A549 (cell line): Measurements from ENCODE around the gene SAPCD1. TPM values are rescaled to one million over a fixed set of nuclear protein-coding genes. Genes with fewer than 3 reads are reported as not detected.

Source experiments
- ATAC-seq, 2 experiments: fragments of 200-7000 bp in 1 of 2; fragments of >200 bp in 1 of 2; cut with Nextera tagmentation in 1 of 2; cut with Tn5 transposase in 1 of 2; 3 replicates each; pipeline versions ENCODE4 v1.8.0 to v1.9.1; 2018 to 2020; ENCODE audit warnings: mild to moderate bottlenecking in 1 of 2, moderate library complexity in 1 of 2
- CTCF ChIA-PET: fragments of 300-600 bp; sonication (Branson Sonifier 250); formaldehyde crosslinking; extraction: SDS; loops from one replicate; lab custom pipeline; 2021; ENCODE audit warnings: antibody characterized with exemption, inconsistent platforms; lab: Yijun Ruan, JAX
- POLR2A ChIA-PET: fragments of 350-600 bp; formaldehyde crosslinking; extraction: SDS; loops from one replicate; lab custom pipeline; 2021; ENCODE audit warnings: antibody characterized with exemption, inconsistent platforms; lab: Yijun Ruan, JAX
- DNase-seq, 2 experiments: peaks; one replicate each; pipeline versions ENCODE4 v3.0.0 to v3.0.0-alpha.2; 2011 to 2016; ENCODE audit warnings: low read depth in 1 of 2, low spot score in 1 of 2
- FAIRE-seq: peaks from 2 replicates; lab custom pipeline; 2011; peaks lifted over from hg19 to GRCh38; lab: Jason Lieb, UNC
- H3K27ac ChIP-seq, 2 experiments: fragments of >200 bp; sonication (Bioruptor Twin); formaldehyde crosslinking; 3 replicates each; pipeline ENCODE4 v1.5.1; 2016 to 2017
- H3K4me1 ChIP-seq: fragments of >200 bp; sonication (Bioruptor Twin); formaldehyde crosslinking; 3 replicates; pipeline ENCODE4 v1.6.1; 2016
- H3K4me2 ChIP-seq: fragments of >200 bp; sonication (Bioruptor Twin); formaldehyde crosslinking; 3 replicates; pipeline ENCODE4 v1.6.1; 2016
- H3K4me3 ChIP-seq: fragments of >200 bp; sonication (Bioruptor Twin); formaldehyde crosslinking; 3 replicates; pipeline ENCODE4 v1.5.1; 2016
- H3K9me3 ChIP-seq: fragments of >200 bp; sonication (Bioruptor Twin); formaldehyde crosslinking; 3 replicates; pipeline ENCODE4 v1.6.1; 2016
- ATOH8 ChIP-seq: fragments of 250-450 bp; sonication (Bioruptor Pico); IDR thresholded peaks from 2 replicates; pipeline ENCODE4 v1.5.0; 2020; ENCODE audit warnings: low read depth, mild to moderate bottlenecking, moderate library complexity
- CBX2 ChIP-seq: fragments of 200-600 bp; sonication (generic); IDR thresholded peaks from 2 replicates; pipeline ENCODE4 v1.6.1; 2016; ENCODE audit warnings: low read depth, mild to moderate bottlenecking, borderline replicate concordance
- CBX8 ChIP-seq: fragments of 200-600 bp; sonication (generic); IDR thresholded peaks from 2 replicates; pipeline ENCODE4 v1.6.1; 2016
- E2F6 ChIP-seq: IDR thresholded peaks from 2 replicates; pipeline ENCODE4 v1.6.1; 2012; ENCODE audit warnings: low read depth, borderline replicate concordance
- FOXS1 ChIP-seq: fragments of 250-450 bp; sonication (Bioruptor Pico); IDR thresholded peaks from 2 replicates; pipeline ENCODE4 v1.5.0; 2020; ENCODE audit warnings: mild to moderate bottlenecking, moderate library complexity
- HOXB13 ChIP-seq: fragments of 250-450 bp; sonication (Bioruptor Pico); IDR thresholded peaks from 2 replicates; pipeline ENCODE4 v1.5.0; 2020; ENCODE audit warnings: low read depth, mild to moderate bottlenecking, moderate library complexity
- KDM1A ChIP-seq: fragments of 200-600 bp; sonication (generic); IDR thresholded peaks from 2 replicates; pipeline ENCODE4 v1.6.1; 2016; ENCODE audit warnings: low read depth, mild to moderate bottlenecking
- MAX ChIP-seq: IDR thresholded peaks from 2 replicates; pipeline ENCODE4 v1.6.1; 2012
- NR3C1 ChIP-seq: fragments of >200 bp; sonication (Bioruptor Twin); formaldehyde crosslinking; IDR thresholded peaks from 3 replicates; pipeline ENCODE4 v1.6.1; 2017
- PHF8 ChIP-seq: fragments of 200-600 bp; sonication (generic); IDR thresholded peaks from 2 replicates; pipeline ENCODE4 v1.6.1; 2016; ENCODE audit warnings: low read depth, mild to moderate bottlenecking, antibody characterized with exemption, moderate library complexity, borderline replicate concordance
- RAD21 ChIP-seq, 2 experiments: fragments of >200 bp in 1 of 2; sonication (Bioruptor Twin) in 1 of 2; formaldehyde crosslinking in 1 of 2; IDR thresholded peaks in 1 of 2; conservative IDR thresholded peaks in 1 of 2; 2 replicates in 1 of 2; 3 replicates in 1 of 2; pipeline ENCODE4 v1.6.1; 2012 to 2018; ENCODE audit warnings: inconsistent platforms in 1 of 2
- RNF2 ChIP-seq: fragments of 200-600 bp; sonication (generic); IDR thresholded peaks from 2 replicates; pipeline ENCODE4 v1.6.1; 2016; ENCODE audit warnings: low read depth, mild to moderate bottlenecking, antibody characterized with exemption, moderate library complexity, borderline replicate concordance
- SMC3 ChIP-seq: fragments of >200 bp; sonication (Bioruptor Twin); formaldehyde crosslinking; IDR thresholded peaks from 3 replicates; pipeline ENCODE4 v1.6.1; 2018; ENCODE audit warnings: inconsistent platforms
- ZSCAN20 ChIP-seq: fragments of 250-450 bp; sonication (Bioruptor Pico); IDR thresholded peaks from 2 replicates; pipeline ENCODE4 v1.8.0; 2022; ENCODE audit warnings: mild to moderate bottlenecking, moderate library complexity
- WGBS: methylation state at CpG from one replicate; pipeline ENCODE4 v1.1.6; 2017; ENCODE audit errors: missing lambda C conversion rate; 5-methylcytosine and 5-hydroxymethylcytosine counted together
- polyA plus RNA-seq, 4 experiments: library from polyadenylated mRNA; depleted of rRNA in 3 of 4; stranded (reverse); fragments of >200 nt; fragmentation: RNase III in 1 of 4; extraction: RNeasy Plus Mini Kit Qiagen cat#74134 plus additional on column Dnase treatment in 1 of 4; gene quantifications; 2 replicates in 3 of 4; 3 replicates in 1 of 4; pipeline ENCODE4 v1.2.3, GENCODE V29; 2011 to 2017
- TF ChIP-seq, protein P1 (sequence below): fragments of >200 bp; sonication (Bioruptor Twin); formaldehyde crosslinking; IDR thresholded peaks from 3 replicates; pipeline ENCODE4 v1.5.1; 2016

SAPCD1 gene
- polyA plus RNA-seq, 2 of the 4 experiments (the other 2 are of a cell fraction): 5.8 to 6.9 TPM

GRCh38 chr6:31770860-31771259 lies 8.4 kb downstream of the SAPCD1 start:
- CTCF ChIA-PET: interaction anchor here (1.0 to 5.5 kb wide), 11 partner anchors 10 to 91 kb away, joined by 3 to 36 read pairs (median 6); partner anchors contain the start of genes DDAH2, HSPA1B and MSH5

GRCh38 chr6:31771992-31772358 lies 9.5 kb downstream of the SAPCD1 start:
- TF ChIP-seq SMC3 (no peak), HOXB13 (CRISPR knock-in tag) (no peak)
- FAIRE-seq: no peak
- whole genome bisulfite sequencing: 79% methylated on average over 4 of the region's 4 CpGs
- Histone ChIP-seq H3K4me3 (no peak overlapping the region), H3K4me1 (peaks cover 22% of the 10 kb centered on the region), H3K9me3 (no peaks in the 10 kb centered on the region), H3K4me2 (no peak overlapping the region), H3K27ac (no peak overlapping the region)
- ChIA-PET CTCF (interaction anchor here (0.8 to 5.5 kb wide), 7 partner anchors 9 to 150 kb away, joined by 3 to 36 read pairs (median 5); no protein-coding TSS in a partner anchor), POLR2A (no interaction called here)
- ATAC-seq: no peak
- no peak for DNase-seq

More at GRCh38 chr6:31770860-31771259, 8.4 kb downstream of the SAPCD1 start:
- H3K4me2 ChIP-seq: no peak overlapping the region
- no peak for FAIRE-seq
- WGBS: 62% methylated on average over 2 of the region's 2 CpGs
- peaks cover 11% of the 10 kb centered on the region for H3K4me1 ChIP-seq
- TF ChIP-seq KDM1A: no peak
- no peak for TF ChIP-seq PHF8
- TF ChIP-seq, all 56 proteins: peak for 0
- no peak overlapping the region for H3K27ac ChIP-seq
- H3K9me3 ChIP-seq: no peaks in the 10 kb centered on the region
- ATAC-seq (no peak), DNase-seq (no peak)
- POLR2A ChIA-PET: no interaction called here
- no peak overlapping the region for H3K4me3 ChIP-seq

DNA sequence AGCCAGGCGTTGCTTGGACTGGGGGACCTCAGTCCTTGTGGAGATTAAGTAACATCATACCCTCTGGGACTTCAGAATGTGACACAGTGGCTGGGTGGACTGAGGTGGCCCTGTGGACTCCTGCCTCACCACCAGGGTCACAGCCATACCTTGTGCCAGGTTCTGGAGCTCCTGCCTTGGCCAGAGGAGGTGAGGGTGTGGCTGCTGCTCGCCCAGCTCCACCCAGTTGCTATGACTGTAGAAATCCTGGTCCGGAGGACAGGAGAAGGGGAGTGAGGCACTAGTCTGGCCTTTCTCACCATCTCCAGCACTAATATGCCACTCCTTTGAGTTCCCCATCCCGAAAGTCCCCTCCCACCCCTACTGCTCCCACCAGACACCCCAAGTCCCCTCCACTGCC lies 12.7 kb downstream of the SAPCD1 start:
- H3K4me1 ChIP-seq: peaks cover 32% of the 10 kb centered on the region
- peak overlapping the region; percentile 70 to 86; a peak in 4 of 6 replicates for H3K27ac ChIP-seq
- DNase-seq (no peak), FAIRE-seq (no peak), ATAC-seq (peak in 1 of 2 experiments; percentile 46; a peak in 3 of 6 replicates)
- H3K4me3 ChIP-seq: no peak overlapping the region
- TF ChIP-seq RAD21 (conservative IDR thresholded peaks at IDR 0.05 in 1 of 2, IDR thresholded peaks at IDR 0.05 in 1 of 2) (no peak), CBX8 (no peak), ATOH8 (CRISPR knock-in tag) (no peak), NR3C1 (no peak), FOXS1 (CRISPR knock-in tag) (no peak), CBX2 (no peak), MAX (no peak), RNF2 (no peak), E2F6 (no peak), ZSCAN20 (CRISPR knock-in tag) (no peak)
- TF ChIP-seq, protein P1, sequence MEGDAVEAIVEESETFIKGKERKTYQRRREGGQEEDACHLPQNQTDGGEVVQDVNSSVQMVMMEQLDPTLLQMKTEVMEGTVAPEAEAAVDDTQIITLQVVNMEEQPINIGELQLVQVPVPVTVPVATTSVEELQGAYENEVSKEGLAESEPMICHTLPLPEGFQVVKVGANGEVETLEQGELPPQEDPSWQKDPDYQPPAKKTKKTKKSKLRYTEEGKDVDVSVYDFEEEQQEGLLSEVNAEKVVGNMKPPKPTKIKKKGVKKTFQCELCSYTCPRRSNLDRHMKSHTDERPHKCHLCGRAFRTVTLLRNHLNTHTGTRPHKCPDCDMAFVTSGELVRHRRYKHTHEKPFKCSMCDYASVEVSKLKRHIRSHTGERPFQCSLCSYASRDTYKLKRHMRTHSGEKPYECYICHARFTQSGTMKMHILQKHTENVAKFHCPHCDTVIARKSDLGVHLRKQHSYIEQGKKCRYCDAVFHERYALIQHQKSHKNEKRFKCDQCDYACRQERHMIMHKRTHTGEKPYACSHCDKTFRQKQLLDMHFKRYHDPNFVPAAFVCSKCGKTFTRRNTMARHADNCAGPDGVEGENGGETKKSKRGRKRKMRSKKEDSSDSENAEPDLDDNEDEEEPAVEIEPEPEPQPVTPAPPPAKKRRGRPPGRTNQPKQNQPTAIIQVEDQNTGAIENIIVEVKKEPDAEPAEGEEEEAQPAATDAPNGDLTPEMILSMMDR: no peak
- H3K9me3 ChIP-seq: no peaks in the 10 kb centered on the region
- 32% methylated on average over 3 of the region's 4 CpGs for WGBS
- ChIA-PET CTCF (interaction anchor here (0.7 to 4.6 kb wide), 7 partner anchors 9 to 94 kb away, joined by 3 to 18 read pairs (median 4); partner anchors contain the start of genes DDAH2 and LSM2), POLR2A (interaction anchor here (1.8 kb wide), 1 partner anchor 52 kb away, joined by 6 read pairs; the partner anchor contains the start of gene HSPA1B)
- peak overlapping the region; percentile 89 for H3K4me2 ChIP-seq
